BLaER1 treated with 17β-estradiol and CSF1 and Interleukin-3, amounts not matched to agents 10 nM and 100 nM (cell line): ENCODE measurements around the gene C1QL4.
A peak's percentile ranks its signal among the peaks of the same experiment; 100 is the strongest.

Experiments
- H3K27ac ChIP-seq, 11 experiments: shearing (Covaris generic); formaldehyde crosslinking; 2 replicates each; pipeline ENCODE4 v1.8.1; 2022
- H3K27me3 ChIP-seq, 11 experiments: shearing (Covaris generic); formaldehyde crosslinking; 2 replicates each; pipeline ENCODE4 v1.8.1; 2022
- H3K36me3 ChIP-seq, 11 experiments: shearing (Covaris generic); formaldehyde crosslinking; 2 replicates each; pipeline ENCODE4 v1.8.1; 2022
- H3K4me1 ChIP-seq, 10 experiments: shearing (Covaris generic); formaldehyde crosslinking; 2 replicates each; pipeline ENCODE4 v1.8.1; 2022
- H3K4me2 ChIP-seq, 11 experiments: shearing (Covaris generic); formaldehyde crosslinking; 2 replicates each; pipeline ENCODE4 v1.8.1; 2022
- H3K4me3 ChIP-seq, 10 experiments: shearing (Covaris generic); formaldehyde crosslinking; 2 replicates each; pipeline ENCODE4 v1.8.1; 2022
- H3K9ac ChIP-seq, 11 experiments: shearing (Covaris generic); formaldehyde crosslinking; 2 replicates each; pipeline ENCODE4 v1.8.1; 2022
- H3K9me3 ChIP-seq, 11 experiments: shearing (Covaris generic); formaldehyde crosslinking; replicated peaks in 1 of 11; 2 replicates each; pipeline ENCODE4 v1.8.1; 2022
- H4K20me1 ChIP-seq, 11 experiments: shearing (Covaris generic); formaldehyde crosslinking; 2 replicates each; pipeline ENCODE4 v1.8.1; 2022
- Cebpa-rat ChIP-seq, 11 experiments: shearing (Covaris generic); IDR thresholded peaks; 2 replicates each; pipeline ENCODE4 v1.8.1; 2022

C1QL4 gene

DNA sequence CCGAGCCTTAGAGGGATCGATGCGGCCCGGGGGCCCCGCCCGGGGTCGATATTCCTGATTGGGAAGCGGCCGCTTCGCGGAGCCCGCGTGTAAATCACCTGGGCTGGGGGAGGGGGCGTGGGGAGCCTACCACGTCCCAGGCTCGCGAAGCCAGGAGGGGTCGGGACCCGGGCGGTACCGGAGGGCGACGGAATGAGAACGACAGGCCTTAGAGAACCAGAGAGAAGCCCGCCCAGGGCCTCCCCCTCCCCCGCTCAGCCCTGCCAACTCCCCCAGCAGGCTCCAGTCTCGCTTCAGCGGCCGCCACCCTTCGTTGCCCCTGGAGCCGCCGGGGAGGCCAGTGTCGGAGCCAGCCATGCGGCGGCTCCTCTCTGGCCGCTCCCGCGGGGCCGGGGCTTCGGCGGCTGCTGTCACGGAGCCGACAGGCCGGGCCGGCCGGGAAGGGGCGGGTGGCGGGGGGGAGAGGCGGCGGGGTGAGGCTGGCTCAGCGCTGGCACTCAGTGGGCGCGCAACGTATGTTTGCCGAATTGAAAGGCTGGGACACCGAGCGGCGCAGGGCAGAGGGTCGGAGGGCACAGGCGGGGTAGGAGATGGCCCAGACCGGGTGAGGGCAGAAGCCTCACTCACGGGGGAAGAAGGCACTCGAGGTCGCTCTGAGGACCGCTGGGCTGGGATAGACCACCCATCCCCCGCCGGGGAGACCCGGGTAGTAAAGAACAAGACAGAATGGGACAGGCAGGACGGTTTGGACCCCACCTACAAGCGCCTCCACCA, 8.2 kb upstream of the C1QL4 start:
- Histone ChIP-seq H3K27me3 (peaks cover 84 to 95% (median 90%) of the 10 kb centered on the region in 11 experiments), H4K20me1 (peaks cover 0 to 72% (median 59%) of the 10 kb centered on the region in 11 experiments; a peak in 19 of 22 replicates), H3K9ac (peak overlapping the region; percentile 27 to 69 (median 53); a peak in 18 of 22 replicates), H3K9me3 (no peaks in the 10 kb centered on the region), H3K36me3 (no peaks in the 10 kb centered on the region), H3K27ac (no peak overlapping the region), H3K4me1 (peaks cover 43 to 68% (median 61%) of the 10 kb centered on the region in 10 experiments), H3K4me2 (peak overlapping the region; percentile 92 to 100 (median 99)), H3K4me3 (peak overlapping the region; percentile 48 to 70 (median 58))
- TF ChIP-seq Cebpa-rat (IDR thresholded peaks at IDR 0.05): no peak

DNA sequence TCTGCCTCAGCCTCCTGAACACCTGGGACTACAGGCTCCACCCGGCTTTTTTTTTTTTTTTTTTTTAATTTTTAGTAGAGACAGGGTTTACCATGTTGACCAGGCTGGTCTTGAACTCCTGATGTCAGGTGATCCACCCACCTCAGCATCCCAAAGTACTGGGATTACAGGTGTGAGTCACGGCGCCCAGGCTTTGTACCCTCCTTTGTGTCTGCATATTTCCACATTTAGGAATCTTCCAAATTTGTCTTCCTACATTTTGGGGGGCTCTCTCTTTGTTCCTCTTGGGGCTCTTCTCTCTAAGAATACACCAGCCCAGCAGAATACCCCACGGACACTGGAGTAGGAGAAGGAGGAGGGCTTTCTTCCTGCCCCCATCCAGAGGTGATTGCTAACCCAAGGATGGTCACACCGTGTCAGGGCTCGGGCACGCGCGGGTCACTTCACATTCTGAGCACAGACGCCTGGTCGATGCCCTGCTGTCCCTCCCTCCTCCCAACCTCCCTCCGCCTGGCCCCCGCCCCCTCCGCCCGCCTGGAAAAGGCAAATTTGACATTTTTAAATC, 7.6 kb upstream of the C1QL4 start:
- H3K4me2 ChIP-seq: peak overlapping the region in 10 of 11 experiments; percentile 92 to 100 (median 99); a peak in 17 of 22 replicates
- peaks cover 91 to 100% (median 96%) of the 10 kb centered on the region in 11 experiments for H3K27me3 ChIP-seq
- no peak overlapping the region for H3K9ac ChIP-seq
- no peaks in the 10 kb centered on the region for H3K36me3 ChIP-seq
- no peaks in the 10 kb centered on the region for H3K9me3 ChIP-seq
- H3K4me3 ChIP-seq: peak overlapping the region in 5 of 10 experiments; percentile 56 to 70 (median 58); a peak in 6 of 20 replicates
- H3K4me1 ChIP-seq: peaks cover 43 to 68% (median 61%) of the 10 kb centered on the region in 10 experiments
- peaks cover 0 to 77% (median 59%) of the 10 kb centered on the region in 11 experiments; a peak in 19 of 22 replicates for H4K20me1 ChIP-seq
- TF ChIP-seq Cebpa-rat (IDR thresholded peaks at IDR 0.05): no peak
- H3K27ac ChIP-seq: no peak overlapping the region

DNA sequence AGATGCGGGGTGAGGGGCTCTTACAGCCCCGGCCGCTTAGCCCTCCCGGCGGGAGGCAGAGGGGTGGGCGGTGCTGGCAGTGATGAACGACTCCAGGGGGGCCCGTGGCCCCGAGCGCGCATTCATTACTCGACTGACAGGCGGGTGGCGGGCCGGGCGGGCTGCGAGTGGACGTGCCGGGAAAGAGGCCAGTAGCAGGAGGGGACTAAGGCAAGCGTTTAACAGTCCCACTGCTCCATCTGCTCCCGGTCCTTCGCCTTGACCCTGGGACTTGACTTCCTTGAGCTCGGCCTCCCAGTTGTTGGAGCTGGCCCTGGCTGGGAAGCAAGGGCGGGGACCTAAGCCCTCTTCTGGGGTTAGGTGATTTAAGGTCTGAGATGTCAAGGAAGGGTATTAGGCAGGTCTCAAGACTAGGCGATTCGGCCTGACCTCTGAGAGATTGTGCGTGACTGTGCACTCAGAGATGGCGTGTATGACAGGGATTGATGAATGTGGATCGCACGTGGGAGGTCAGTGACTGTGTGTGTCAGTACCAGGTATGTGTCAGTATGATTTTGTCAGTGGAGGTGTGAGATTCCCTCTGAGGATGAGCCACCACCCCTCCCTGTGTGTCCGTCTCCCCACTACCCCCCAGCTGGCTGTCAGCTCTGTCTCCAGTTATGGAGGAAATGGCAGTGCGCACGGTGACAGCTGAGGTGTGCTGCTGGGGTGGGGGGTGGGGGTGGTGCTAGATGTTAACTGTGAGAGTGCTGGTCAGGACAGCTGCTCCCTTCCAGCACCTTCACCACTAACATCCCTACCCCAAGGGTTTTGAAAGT, 6.1 kb upstream of the C1QL4 start:
- no peak overlapping the region for H3K27ac ChIP-seq
- no peaks in the 10 kb centered on the region for H3K36me3 ChIP-seq
- H3K9me3 ChIP-seq: no peaks in the 10 kb centered on the region
- peak overlapping the region; percentile 54 to 93 (median 82) for H3K4me2 ChIP-seq
- TF ChIP-seq Cebpa-rat (IDR thresholded peaks at IDR 0.05): no peak
- peaks cover 43 to 62% (median 56%) of the 10 kb centered on the region in 10 experiments for H3K4me1 ChIP-seq
- H3K9ac ChIP-seq: 0 out of 22 replicates have a peak overlapping the region, but pooled peaks of 1 of the 11 experiments have one; percentile 26
- H4K20me1 ChIP-seq: peaks cover 0 to 91% (median 59%) of the 10 kb centered on the region in 11 experiments; a peak in 19 of 22 replicates
- peak overlapping the region in 9 of 10 experiments; percentile 26 to 66 (median 51); a peak in 16 of 20 replicates for H3K4me3 ChIP-seq
- peaks cover 99 to 100% (median 100%) of the 10 kb centered on the region in 11 experiments for H3K27me3 ChIP-seq

DNA sequence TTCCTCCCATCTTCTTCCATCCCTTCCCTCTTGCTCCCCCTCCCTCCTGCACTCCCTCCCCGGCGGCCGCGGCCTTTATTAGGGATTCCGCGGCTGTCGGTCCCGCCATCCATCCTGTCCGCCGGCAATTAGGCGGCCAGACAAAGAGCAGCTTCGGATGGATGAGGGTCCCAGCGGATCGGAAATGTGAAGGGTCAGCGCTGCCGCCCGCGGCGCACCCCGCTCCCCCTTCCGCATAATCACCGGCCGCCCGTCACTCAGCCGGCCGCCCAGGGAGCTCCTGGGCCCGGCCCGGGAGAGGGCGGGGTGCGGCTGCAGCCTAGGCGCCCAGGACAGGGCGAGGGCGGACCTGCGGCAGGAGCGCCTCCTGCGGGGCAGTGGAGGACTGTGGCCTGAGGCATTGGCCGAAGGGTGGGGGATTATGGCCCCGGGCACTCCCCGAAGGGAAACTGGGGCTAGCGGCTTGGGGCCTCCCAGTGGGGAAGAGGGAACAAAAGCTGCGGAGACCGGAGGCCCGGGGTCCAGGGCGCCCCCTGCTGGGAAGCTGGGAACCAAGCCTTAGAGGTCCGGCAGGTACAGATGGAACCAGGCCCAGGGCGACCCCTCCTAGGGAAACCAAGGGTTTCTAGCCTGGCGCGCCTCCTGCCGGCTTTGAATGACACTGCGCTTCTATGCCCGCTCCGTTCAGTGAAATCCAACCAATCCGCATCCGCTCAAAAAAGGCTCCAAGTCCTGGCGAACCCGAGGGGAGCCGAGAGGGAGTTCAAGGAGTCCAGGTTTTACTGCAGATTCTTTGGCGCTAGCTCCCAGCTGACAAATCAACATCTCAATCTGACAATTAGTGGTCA, 5.3 kb upstream of the C1QL4 start:
- peaks cover 35 to 58% (median 51%) of the 10 kb centered on the region in 10 experiments for H3K4me1 ChIP-seq
- peak overlapping the region; percentile 24 to 66 (median 50); a peak in 18 of 20 replicates for H3K4me3 ChIP-seq

DNA sequence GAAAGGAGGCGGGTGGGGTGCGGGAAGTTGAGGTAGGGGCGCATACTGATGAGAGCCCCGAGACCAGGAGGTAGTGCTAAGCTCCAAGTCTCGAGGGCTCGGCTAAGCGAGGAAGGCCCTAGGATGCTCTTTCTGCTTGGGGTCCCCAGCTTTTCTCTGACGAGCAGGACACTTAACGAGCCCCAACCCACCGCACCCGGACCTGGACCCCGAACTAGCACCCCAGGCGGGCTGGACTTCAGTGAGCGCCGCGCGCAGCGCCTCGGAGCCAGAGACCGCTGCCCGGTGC, 4.7 kb upstream of the C1QL4 start:
- Histone ChIP-seq H3K4me2 (peak overlapping the region in 9 of 11 experiments; percentile 54 to 93 (median 83); a peak in 14 of 22 replicates), H3K9me3 (no peaks in the 10 kb centered on the region), H3K9ac (no peak overlapping the region), H3K4me3 (peak overlapping the region in 8 of 10 experiments; percentile 24 to 66 (median 52); a peak in 10 of 20 replicates), H3K36me3 (no peaks in the 10 kb centered on the region), H3K27ac (no peak overlapping the region), H4K20me1 (peaks cover 0 to 90% (median 53%) of the 10 kb centered on the region in 11 experiments; a peak in 19 of 22 replicates), H3K4me1 (peaks cover 32 to 55% (median 49%) of the 10 kb centered on the region in 10 experiments), H3K27me3 (peaks cover 99 to 100% (median 100%) of the 10 kb centered on the region in 11 experiments)
- no peak for TF ChIP-seq Cebpa-rat (IDR thresholded peaks at IDR 0.05)

More for the DNA sequence above, 5.3 kb upstream of the C1QL4 start:
- no peak overlapping the region for H3K27ac ChIP-seq
- H3K4me2 ChIP-seq: peak overlapping the region; percentile 54 to 93 (median 82)
- H3K36me3 ChIP-seq: no peaks in the 10 kb centered on the region
- H4K20me1 ChIP-seq: peaks cover 0 to 93% (median 56%) of the 10 kb centered on the region in 11 experiments; a peak in 19 of 22 replicates
- H3K27me3 ChIP-seq: peaks cover 99 to 100% (median 100%) of the 10 kb centered on the region in 11 experiments
- no peak for TF ChIP-seq Cebpa-rat (IDR thresholded peaks at IDR 0.05)
- H3K9me3 ChIP-seq: no peaks in the 10 kb centered on the region
- peak overlapping the region in 3 of 11 experiments; percentile 15 to 26 (median 15); a peak in 2 of 22 replicates for H3K9ac ChIP-seq

DNA sequence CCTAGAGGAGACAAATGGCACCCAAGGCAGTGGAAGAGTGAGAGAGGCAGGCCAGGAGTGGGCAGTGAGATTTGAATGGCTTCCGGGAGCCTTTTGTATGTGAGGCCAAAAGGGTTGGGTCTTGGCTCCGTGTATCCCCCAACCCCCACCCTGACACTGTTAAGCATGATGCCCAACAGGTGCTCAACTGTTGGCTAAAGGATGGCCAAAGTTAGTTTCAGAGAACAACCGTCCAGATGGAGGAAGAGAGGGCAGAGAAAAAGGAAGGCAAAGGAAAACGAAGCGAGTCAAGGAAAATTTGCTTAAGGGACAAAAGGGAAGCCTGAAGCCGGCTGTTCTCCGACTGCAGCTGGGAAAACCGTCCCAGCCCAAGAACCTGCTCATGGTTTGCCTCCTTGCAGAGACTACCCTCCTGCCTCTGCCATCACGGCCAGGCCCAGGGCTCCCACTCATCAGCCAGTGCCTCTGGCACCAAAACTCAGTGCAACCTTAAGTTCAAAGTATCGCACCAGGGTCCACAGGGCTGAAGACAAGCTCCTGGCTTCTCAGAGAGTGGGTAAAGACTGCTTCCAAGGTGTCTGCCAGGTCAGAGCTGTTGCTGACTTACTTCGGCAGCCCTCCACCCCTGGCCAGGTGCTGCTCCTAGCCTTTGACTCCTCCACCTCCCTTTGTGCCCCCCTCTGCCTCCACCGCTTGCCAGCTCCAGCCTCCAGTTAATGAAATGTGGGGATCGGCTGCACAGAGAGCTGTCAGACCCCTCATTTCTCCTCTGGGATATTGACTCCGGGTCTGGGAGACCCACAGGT, 4.2 kb upstream of the C1QL4 start:
- Histone ChIP-seq H3K9me3 (no peaks in the 10 kb centered on the region), H3K36me3 (no peaks in the 10 kb centered on the region), H3K4me1 (peaks cover 32 to 53% (median 48%) of the 10 kb centered on the region in 10 experiments), H4K20me1 (peaks cover 0 to 90% (median 54%) of the 10 kb centered on the region in 11 experiments; a peak in 19 of 22 replicates), H3K4me2 (no peak overlapping the region), H3K4me3 (no peak overlapping the region), H3K27ac (no peak overlapping the region), H3K9ac (no peak overlapping the region), H3K27me3 (peaks cover 99 to 100% (median 100%) of the 10 kb centered on the region in 11 experiments)
- no peak for TF ChIP-seq Cebpa-rat (IDR thresholded peaks at IDR 0.05)

DNA sequence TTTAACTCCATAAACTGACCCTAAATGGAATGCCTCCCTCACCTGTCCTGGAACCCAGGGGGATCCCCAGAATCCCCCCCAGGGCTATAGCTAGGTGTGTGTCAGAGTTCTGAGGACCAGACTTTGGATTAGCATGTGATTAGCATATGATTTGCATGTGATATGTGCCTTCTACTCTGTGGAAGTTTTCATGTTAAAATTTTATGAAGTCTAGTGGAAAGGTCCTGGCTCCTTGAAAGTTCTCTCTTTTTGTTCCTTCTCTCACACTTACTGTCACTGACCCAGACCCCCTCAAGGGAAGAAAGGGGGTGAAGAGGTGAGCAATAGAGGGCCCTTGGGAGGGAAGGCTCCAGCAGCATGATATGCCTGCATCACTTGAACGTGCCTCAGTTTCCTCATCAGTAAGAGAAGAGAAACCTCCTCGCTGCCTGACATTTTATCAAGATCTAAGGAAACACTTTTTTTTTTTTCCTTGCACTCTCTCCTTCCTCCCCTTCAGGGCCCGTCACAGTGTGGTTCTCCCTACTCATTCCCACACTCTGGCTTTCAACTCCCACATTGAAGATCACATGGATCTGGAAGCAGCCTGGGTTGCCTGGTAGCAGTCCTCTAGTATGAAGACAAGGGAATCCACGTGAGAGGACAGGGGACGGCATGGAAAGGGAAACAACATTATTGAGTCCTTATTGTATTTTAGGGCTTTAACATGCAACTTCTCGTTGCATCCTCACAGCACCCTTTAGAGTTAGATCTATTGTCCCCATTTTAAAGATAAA, 3.3 kb upstream of the C1QL4 start:
- Histone ChIP-seq H3K4me3 (no peak overlapping the region), H3K4me1 (peaks cover 25 to 45% (median 40%) of the 10 kb centered on the region in 10 experiments), H3K9me3 (no peaks in the 10 kb centered on the region), H3K4me2 (no peak overlapping the region), H3K9ac (no peak overlapping the region), H3K27ac (no peak overlapping the region), H4K20me1 (peaks cover 0 to 87% (median 55%) of the 10 kb centered on the region in 11 experiments; a peak in 19 of 22 replicates), H3K36me3 (no peaks in the 10 kb centered on the region), H3K27me3 (peaks cover 100% of the 10 kb centered on the region in 11 experiments)
- no peak for TF ChIP-seq Cebpa-rat (IDR thresholded peaks at IDR 0.05)
